ENCODE measurements around the gene GASK1A.

GRCh38 chr3:43098761-43099160, 119.7 kb downstream of the GASK1A start:
- TF ChIP-seq CTCF (IDR thresholded peaks at IDR 0.05 in 2 of 3, conservative IDR thresholded peaks at IDR 0.05 in 1 of 3; ENCODE audit: control insufficient read depth in 2 of 3, extremely low read depth in 1 of 3, insufficient read depth in 1 of 3, low read depth in 3 of 3, low read length in 3 of 3) (no peak), EP300 (IDR thresholded peaks at IDR 0.05; ENCODE audit: borderline replicate concordance in 1 of 2, control insufficient read depth in 1 of 2, low read depth in 2 of 2, low read length in 2 of 2) (no peak), POLR2AphosphoS5 (IDR thresholded peaks at IDR 0.05; ENCODE audit: low read length) (no peak), FOXM1 (IDR thresholded peaks at IDR 0.05; ENCODE audit: low read depth, low read length) (no peak), ETV6 (conservative IDR thresholded peaks at IDR 0.05 in 1 of 2, IDR thresholded peaks at IDR 0.05 in 1 of 2; ENCODE audit: borderline replicate concordance in 1 of 2, low read depth in 1 of 2) (no peak), TARDBP (IDR thresholded peaks at IDR 0.05; ENCODE audit: borderline replicate concordance) (no peak), ATF2 (IDR thresholded peaks at IDR 0.05; ENCODE audit: low read length) (no peak), MYB (IDR thresholded peaks at IDR 0.05; ENCODE audit: borderline replicate concordance, low read depth, low read length) (no peak), PKNOX1 (IDR thresholded peaks at IDR 0.05) (no peak), EGR1 (IDR thresholded peaks at IDR 0.05; ENCODE audit: borderline replicate concordance in 1 of 2, low read depth in 2 of 2, low read length in 2 of 2) (no peak), BCL3 (IDR thresholded peaks at IDR 0.05; ENCODE audit: borderline replicate concordance, insufficient read depth, low read depth, low read length, poor library complexity, severe bottlenecking) (no peak), ZNF274 (IDR thresholded peaks at IDR 0.05; ENCODE audit: insufficient read depth, insufficient read length) (no peak), POLR2A (IDR thresholded peaks at IDR 0.05; ENCODE audit: low read depth, low read length) (no peak)

All from GM12878 (cell line).